Measurements from ENCODE around the gene DYNLRB1.

DNA sequence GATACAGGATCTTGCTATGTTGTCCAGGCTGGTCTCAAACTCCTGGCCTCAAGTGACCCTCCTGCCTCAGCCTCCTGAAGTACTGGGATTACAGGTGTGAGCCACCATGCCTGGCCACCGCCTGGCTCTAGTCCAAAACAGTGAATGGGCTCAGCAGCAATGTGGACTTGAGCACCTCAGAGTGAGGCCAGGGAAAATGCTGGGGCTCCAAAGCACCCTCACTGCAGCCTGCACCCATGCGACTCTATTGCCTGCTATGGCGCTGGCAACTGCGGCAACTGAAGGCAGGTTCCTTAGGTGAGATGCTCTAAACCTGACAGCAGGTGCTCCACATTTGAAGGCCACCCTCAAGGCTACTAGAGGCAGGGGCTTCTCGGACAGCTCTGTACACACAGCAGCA is 68.8 kb downstream of the DYNLRB1 start:
- TF ChIP-seq, protein P1, sequence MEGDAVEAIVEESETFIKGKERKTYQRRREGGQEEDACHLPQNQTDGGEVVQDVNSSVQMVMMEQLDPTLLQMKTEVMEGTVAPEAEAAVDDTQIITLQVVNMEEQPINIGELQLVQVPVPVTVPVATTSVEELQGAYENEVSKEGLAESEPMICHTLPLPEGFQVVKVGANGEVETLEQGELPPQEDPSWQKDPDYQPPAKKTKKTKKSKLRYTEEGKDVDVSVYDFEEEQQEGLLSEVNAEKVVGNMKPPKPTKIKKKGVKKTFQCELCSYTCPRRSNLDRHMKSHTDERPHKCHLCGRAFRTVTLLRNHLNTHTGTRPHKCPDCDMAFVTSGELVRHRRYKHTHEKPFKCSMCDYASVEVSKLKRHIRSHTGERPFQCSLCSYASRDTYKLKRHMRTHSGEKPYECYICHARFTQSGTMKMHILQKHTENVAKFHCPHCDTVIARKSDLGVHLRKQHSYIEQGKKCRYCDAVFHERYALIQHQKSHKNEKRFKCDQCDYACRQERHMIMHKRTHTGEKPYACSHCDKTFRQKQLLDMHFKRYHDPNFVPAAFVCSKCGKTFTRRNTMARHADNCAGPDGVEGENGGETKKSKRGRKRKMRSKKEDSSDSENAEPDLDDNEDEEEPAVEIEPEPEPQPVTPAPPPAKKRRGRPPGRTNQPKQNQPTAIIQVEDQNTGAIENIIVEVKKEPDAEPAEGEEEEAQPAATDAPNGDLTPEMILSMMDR (conservative IDR thresholded peaks at IDR 0.05; ENCODE audit: low read depth, low read length): no peak
- TF ChIP-seq EZH2 (IDR thresholded peaks at IDR 0.05; ENCODE audit: borderline replicate concordance, low read depth, low read length, poor library complexity, severe bottlenecking): no peak

Measured in A673 (cell line).